ENCODE measurements around the gene HARS2. TPM values are rescaled to one million over a fixed set of nuclear protein-coding genes. Genes with fewer than 3 reads are reported as not detected.
A peak's percentile ranks its signal among the peaks of the same experiment; 100 is the strongest.
"Not testable (repeated sequence)": the region's sequence is repeated elsewhere in the genome, so short reads cannot be mapped to it uniquely, and the experiment has no call there.

The HARS2 gene
- total and polyA plus RNA-seq, 9 donors: 21.8 to 29.5 (median 25.0) TPM

DNA sequence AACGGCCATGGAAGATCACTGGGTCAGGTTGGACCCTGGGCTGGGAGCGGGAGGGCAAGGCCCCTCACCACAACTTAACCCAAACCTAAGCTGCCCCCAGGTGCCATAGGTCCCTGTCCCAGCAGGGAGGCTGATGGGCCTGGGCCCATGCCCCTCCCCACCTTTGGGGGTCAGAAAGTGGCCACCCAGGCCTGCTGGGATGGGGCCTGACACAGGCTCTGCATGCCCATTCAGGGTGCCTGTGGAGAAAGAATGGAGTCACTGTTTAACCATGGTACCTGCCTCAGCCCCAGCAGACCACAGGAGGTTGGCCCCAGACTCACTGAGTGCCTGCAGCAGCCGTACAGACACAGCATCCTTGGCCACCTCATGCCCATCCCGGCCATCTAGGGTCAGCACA lies 20.2 kb upstream of the HARS2 start:
- H3K36me3 ChIP-seq (ENCODE audit: control insufficient read depth, insufficient read depth, low read length): peaks cover 72% of the 10 kb centered on the region
- DNase-seq; H3K27me3 ChIP-seq (ENCODE audit: control insufficient read depth, insufficient read depth, low read length); H3K4me1 ChIP-seq (ENCODE audit: control insufficient read depth, insufficient read depth, low read length); H3K9me3 ChIP-seq (replicated peaks; ENCODE audit: control insufficient read depth, low read depth, low read length); H3K4me3 ChIP-seq (ENCODE audit: low read length); H3K27ac ChIP-seq (ENCODE audit: low read length): not testable (repeated sequence)
- WGBS (ENCODE audit: insufficient coverage): no CpG with 5 or more reads among the region's 4 CpGs

DNA sequence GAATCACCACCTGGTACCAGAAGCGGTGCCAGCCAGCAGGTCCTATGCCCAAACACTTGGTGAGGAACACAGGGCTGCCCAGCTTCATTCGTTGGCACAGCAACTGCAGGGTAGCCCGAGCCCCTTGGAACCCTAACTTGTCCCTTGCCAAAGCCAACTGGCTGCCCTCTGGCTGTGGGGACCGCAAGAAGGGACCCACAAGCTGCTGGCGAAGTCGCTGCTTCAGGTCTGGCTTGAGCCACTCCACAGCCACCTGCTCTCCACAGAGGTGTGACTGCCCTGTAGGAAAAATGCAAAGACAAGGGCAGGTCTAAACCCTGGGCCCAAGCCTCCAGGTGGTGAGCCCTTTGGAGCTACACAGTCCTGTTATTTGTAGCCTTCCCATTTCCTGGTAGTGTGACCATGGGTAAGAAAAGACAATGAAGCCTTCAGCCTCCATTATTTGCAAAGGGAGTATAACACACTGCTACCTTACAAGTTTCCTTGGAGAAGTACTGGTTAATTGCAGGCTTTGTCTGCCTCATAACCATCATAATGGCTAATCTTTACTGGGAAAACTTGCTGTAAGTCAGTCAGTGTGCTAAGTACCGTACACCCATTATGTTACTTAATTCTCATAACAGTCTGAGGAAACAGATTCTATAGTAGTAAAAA lies 19.7 kb upstream of the HARS2 start:
- DNase-seq: no peak
- Histone ChIP-seq H3K4me1 (ENCODE audit: control insufficient read depth, insufficient read depth, low read length) (no peaks in the 10 kb centered on the region), H3K27me3 (ENCODE audit: control insufficient read depth, insufficient read depth, low read length) (no peaks in the 10 kb centered on the region), H3K4me3 (ENCODE audit: low read length) (no peak overlapping the region), H3K9me3 (replicated peaks; ENCODE audit: control insufficient read depth, low read depth, low read length) (no peaks in the 10 kb centered on the region), H3K27ac (ENCODE audit: low read length) (no peak overlapping the region), H3K36me3 (ENCODE audit: control insufficient read depth, insufficient read depth, low read length) (peaks cover 75% of the 10 kb centered on the region)
- WGBS (ENCODE audit: insufficient coverage): no CpG with 5 or more reads among the region's 7 CpGs

DNA sequence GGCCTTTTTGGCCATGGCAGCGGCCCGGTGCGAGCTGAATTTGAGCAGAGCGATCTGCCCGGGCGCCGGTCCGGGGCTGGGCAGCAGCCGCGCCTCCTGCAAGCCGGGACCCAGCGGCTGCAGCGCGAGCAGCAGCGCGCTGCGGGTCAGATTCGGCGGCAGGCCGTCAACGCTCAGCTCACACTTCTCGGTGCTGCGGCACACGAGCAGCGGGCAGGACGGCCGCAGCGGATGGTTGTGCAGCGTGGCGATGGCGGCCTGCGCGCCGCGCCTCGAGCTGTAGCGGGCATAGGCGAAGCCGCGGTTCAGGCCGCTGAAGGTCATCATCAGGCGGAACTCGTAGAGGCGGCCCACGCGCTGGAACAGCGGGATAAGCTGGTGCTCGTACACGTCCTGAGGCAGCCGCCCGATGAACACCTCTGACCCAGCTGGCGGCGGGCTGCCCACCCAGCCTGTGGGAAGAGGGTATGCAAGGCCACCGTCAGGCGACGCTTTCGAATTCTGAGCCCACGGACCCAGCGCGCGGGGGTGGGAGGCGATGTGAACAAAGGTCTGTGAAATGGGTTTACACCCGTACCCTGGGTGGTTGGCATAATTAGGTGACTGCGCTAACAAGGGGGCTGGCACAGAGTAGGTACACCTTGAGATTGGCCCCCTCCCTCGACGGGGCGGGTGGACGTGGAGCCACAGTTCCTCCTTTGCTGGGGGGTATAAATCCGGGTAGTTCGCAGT lies 18.6 kb upstream of the HARS2 start:
- no peak for DNase-seq
- Histone ChIP-seq H3K4me3 (ENCODE audit: low read length) (no peak overlapping the region), H3K36me3 (ENCODE audit: control insufficient read depth, insufficient read depth, low read length) (peaks cover 77% of the 10 kb centered on the region)

DNA sequence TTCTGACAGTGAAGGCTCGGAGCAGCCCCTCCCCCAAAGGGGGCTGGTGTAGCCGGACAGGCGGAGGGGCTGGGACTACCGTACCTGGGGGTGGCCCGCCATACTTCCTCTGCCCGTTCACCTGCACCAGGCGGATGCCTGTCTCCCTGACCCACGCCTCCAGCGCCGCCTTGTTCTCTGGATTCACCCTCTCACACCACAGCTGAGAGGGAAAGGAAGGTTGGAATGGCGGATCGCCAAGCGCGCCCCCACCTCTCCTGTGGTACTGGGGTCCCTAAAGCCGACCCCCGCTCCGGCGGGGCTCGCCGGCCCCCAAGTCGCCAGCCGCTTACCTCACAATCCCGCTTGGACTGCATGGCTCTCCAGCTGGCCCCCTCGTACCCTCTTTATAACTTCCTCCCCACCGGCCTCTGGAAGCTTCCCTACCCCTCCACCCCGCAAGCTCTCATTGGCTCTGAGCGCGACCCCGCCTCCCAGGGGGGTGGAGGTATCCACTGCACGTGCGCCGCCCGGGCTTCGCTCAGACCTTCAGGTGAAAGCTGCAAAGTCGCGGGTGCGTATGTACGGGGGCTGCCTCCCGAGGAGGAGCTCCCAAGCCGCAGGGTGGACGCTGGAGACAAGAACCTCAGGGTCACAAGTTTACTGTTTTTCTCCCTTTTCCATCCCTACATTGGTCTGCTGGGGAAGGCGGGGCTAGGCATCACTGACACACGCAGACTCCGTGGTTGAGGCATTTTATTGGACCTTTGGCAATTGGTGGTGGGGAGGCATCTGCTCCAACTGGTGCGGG lies 17.9 kb upstream of the HARS2 start, which contains the start of gene DND1:
Gene DND1 (minus strand): TSS at position 390 of the 790 bp plus-strand sequence. CDS start 34 bp downstream, at position 356.
- DNase-seq: no peak
- no peak within 1 kb of the TSS for H3K27ac ChIP-seq (ENCODE audit: low read length)
- WGBS (ENCODE audit: insufficient coverage): 73% methylated on average over 22 of the region's 45 CpGs
- no peaks in the 10 kb centered on the region for H3K4me1 ChIP-seq (ENCODE audit: control insufficient read depth, insufficient read depth, low read length)
- H3K36me3 ChIP-seq (ENCODE audit: control insufficient read depth, insufficient read depth, low read length): peaks cover 76% of the 10 kb centered on the region
- no peaks in the 10 kb centered on the region for H3K27me3 ChIP-seq (ENCODE audit: control insufficient read depth, insufficient read depth, low read length)
- no peak within 1 kb of the TSS for H3K4me3 ChIP-seq (ENCODE audit: low read length)
- no peaks in the 10 kb centered on the region for H3K9me3 ChIP-seq (replicated peaks; ENCODE audit: control insufficient read depth, low read depth, low read length)

More for the DNA sequence above, 18.6 kb upstream of the HARS2 start:
- H3K4me1 ChIP-seq (ENCODE audit: control insufficient read depth, insufficient read depth, low read length): no peaks in the 10 kb centered on the region
- H3K27me3 ChIP-seq (ENCODE audit: control insufficient read depth, insufficient read depth, low read length): no peaks in the 10 kb centered on the region
- no peak overlapping the region for H3K27ac ChIP-seq (ENCODE audit: low read length)
- no peaks in the 10 kb centered on the region for H3K9me3 ChIP-seq (replicated peaks; ENCODE audit: control insufficient read depth, low read depth, low read length)
- 26% methylated on average over 66 of the region's 70 CpGs for WGBS (ENCODE audit: insufficient coverage)

DNA sequence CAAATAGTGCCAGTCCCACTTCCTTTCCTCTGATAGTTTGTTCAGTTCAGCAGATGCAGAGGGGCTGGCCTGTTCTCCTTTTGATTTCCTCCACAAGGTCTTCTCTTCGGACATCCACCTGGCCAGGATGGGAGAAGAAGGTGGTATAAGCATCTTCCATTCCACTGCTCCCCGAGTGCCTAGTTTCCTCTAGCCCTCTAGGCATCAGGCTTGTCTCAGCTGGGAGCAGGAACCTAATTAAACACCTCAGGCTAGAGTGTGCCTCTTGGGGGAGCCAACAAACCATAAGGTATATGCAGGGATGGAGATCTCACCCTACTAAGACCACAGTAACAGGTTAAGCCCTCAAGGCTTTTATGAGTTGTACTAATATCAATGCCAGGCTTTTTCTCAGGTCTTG lies 17.0 kb upstream of the HARS2 start:
- WGBS (ENCODE audit: insufficient coverage): no CpG with 5 or more reads among the region's 2 CpGs
- DNase-seq: no peak
- Histone ChIP-seq H3K9me3 (replicated peaks; ENCODE audit: control insufficient read depth, low read depth, low read length) (no peaks in the 10 kb centered on the region), H3K4me1 (ENCODE audit: control insufficient read depth, insufficient read depth, low read length) (no peaks in the 10 kb centered on the region), H3K36me3 (ENCODE audit: control insufficient read depth, insufficient read depth, low read length) (peaks cover 73% of the 10 kb centered on the region), H3K4me3 (ENCODE audit: low read length) (no peak overlapping the region), H3K27me3 (ENCODE audit: control insufficient read depth, insufficient read depth, low read length) (no peaks in the 10 kb centered on the region), H3K27ac (ENCODE audit: low read length) (no peak overlapping the region)

DNA sequence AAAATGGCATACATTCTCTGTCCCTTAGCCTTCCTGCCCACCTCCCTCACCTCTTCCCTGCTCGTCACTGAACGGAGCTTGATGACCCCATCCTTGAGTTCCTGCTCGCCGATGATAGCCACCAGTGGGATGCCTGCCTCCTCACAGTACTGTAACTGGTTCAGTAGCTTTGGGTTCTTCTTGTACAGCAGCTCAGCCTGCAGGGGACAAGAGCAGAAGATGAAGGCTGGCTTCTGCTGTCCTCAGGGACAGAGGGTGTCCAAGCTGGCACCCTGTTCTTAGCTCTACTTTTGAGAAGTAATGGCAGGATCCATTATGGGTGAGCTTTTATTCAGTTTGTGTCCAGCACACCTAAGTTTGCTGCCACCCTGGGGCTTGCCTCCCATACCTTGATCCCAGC lies 16.6 kb upstream of the HARS2 start:
- WGBS (ENCODE audit: insufficient coverage): 97% methylated on average over 4 of the region's 4 CpGs
- no peaks in the 10 kb centered on the region for H3K4me1 ChIP-seq (ENCODE audit: control insufficient read depth, insufficient read depth, low read length)
- H3K36me3 ChIP-seq (ENCODE audit: control insufficient read depth, insufficient read depth, low read length): peaks cover 72% of the 10 kb centered on the region
- no peak overlapping the region for H3K4me3 ChIP-seq (ENCODE audit: low read length)
- DNase-seq: no peak
- H3K27me3 ChIP-seq (ENCODE audit: control insufficient read depth, insufficient read depth, low read length): no peaks in the 10 kb centered on the region
- no peaks in the 10 kb centered on the region for H3K9me3 ChIP-seq (replicated peaks; ENCODE audit: control insufficient read depth, low read depth, low read length)
- H3K27ac ChIP-seq (ENCODE audit: low read length): no peak overlapping the region

DNA sequence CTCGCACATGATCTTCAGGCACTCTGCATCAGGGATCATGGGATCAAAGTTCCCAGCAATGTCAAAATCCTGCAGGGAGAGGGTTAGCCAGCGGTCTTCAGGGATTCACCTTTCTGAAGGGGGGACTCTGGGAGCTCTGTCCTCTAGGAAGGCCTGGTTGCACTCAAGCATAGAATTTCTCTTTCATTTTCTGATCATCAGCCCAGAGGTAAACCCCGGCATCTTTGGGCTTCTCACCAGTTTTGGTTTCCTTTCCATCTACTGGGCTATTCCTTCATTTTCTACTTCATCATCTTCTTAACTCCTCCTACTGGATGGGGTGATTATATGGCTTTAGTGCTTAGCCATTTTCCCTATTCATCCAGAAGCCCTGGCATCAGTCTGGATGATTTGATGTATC lies 13.3 kb upstream of the HARS2 start:
- Histone ChIP-seq H3K4me3 (ENCODE audit: low read length) (no peak overlapping the region), H3K27ac (ENCODE audit: low read length) (no peak overlapping the region), H3K27me3 (ENCODE audit: control insufficient read depth, insufficient read depth, low read length) (no peaks in the 10 kb centered on the region), H3K4me1 (ENCODE audit: control insufficient read depth, insufficient read depth, low read length) (no peaks in the 10 kb centered on the region), H3K9me3 (replicated peaks; ENCODE audit: control insufficient read depth, low read depth, low read length) (no peaks in the 10 kb centered on the region), H3K36me3 (ENCODE audit: control insufficient read depth, insufficient read depth, low read length) (peaks cover 66% of the 10 kb centered on the region)
- 94% methylated on average over 2 of the region's 3 CpGs for WGBS (ENCODE audit: insufficient coverage)
- DNase-seq: no peak

DNA sequence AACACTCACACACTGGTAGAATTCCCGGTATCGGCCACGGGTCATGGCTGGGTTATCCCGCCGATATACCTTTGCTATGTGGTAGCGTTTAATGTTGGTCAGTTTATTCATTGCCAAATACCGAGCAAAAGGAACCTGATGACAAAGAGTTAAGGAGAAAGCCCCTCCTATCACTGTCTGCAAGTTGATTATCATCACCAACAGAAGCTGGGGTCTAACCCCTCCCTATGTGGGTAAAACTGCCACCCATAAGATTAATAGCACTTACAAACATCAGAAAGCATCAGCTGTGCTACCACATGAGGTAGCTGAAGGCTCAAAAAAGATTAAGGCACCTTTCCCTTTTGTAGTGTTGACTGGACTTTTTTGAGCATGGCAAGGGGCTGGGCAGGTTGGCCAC lies 12.3 kb upstream of the HARS2 start:
- H3K27ac ChIP-seq (ENCODE audit: low read length): no peak overlapping the region
- no peaks in the 10 kb centered on the region for H3K4me1 ChIP-seq (ENCODE audit: control insufficient read depth, insufficient read depth, low read length)
- no peaks in the 10 kb centered on the region for H3K27me3 ChIP-seq (ENCODE audit: control insufficient read depth, insufficient read depth, low read length)
- WGBS (ENCODE audit: insufficient coverage): 98% methylated on average over 5 of the region's 7 CpGs
- no peak overlapping the region for H3K4me3 ChIP-seq (ENCODE audit: low read length)
- H3K36me3 ChIP-seq (ENCODE audit: control insufficient read depth, insufficient read depth, low read length): peaks cover 60% of the 10 kb centered on the region
- no peaks in the 10 kb centered on the region for H3K9me3 ChIP-seq (replicated peaks; ENCODE audit: control insufficient read depth, low read depth, low read length)
- no peak for DNase-seq

DNA sequence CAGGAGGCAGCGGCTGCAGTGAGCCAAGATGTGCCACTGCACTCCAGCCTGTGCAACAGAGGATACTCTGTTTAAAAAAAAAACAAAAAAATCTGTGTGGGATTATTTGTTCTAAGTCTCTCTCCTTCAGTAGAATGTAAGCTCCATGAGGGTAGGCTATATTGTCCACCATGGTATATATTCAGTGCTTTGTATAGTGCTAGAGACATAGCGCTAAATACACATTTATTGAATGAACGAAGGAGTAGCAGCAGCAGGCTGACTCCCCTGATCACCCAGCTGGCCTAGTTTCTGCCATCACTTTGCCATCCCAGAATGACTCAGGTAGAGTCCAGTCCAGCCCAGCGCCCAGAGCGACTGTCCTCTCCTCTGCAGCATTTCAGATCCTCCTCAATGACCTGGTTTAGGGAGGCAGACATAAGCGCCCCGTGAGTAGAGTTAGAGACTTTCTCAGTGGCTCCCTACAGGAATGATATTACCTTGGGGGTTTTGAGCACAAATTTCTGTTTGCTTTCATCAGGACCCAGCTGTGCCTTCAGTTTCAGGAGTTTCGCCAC lies 801 bp upstream of the HARS2 start:
- WGBS (ENCODE audit: insufficient coverage): 67% methylated on average over 3 of the region's 8 CpGs
- DNase-seq: no peak
- Histone ChIP-seq H3K4me3 (ENCODE audit: low read length) (peak overlapping the region; percentile 96), H3K4me1 (ENCODE audit: control insufficient read depth, insufficient read depth, low read length) (peaks cover 12% of the 10 kb centered on the region), H3K27ac (ENCODE audit: low read length) (peak overlapping the region; percentile 69), H3K9me3 (replicated peaks; ENCODE audit: control insufficient read depth, low read depth, low read length) (no peaks in the 10 kb centered on the region), H3K27me3 (ENCODE audit: control insufficient read depth, insufficient read depth, low read length) (no peaks in the 10 kb centered on the region), H3K36me3 (ENCODE audit: control insufficient read depth, insufficient read depth, low read length) (peaks cover 35% of the 10 kb centered on the region)

DNA sequence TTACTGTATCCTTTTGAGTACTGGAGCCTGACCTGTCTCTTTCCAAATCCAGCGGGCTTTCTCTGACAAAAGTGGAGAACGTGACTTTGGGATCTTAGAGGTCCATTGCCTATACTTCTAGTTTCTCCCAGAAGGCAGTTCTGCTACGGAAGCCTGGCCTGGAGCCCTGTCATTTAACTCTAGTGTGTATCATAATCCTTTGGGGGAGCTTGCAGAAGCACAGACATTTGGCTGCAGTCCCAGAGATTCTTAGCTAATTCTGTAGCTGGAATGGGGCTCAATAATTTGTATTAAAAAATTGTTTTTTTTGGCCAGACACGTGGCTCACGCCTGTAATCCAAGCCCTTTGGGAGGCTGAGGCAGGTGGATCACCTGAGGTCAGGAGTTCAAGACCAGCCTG lies 3.0 kb downstream of the HARS2 start:
- no peaks in the 10 kb centered on the region for H3K9me3 ChIP-seq (replicated peaks; ENCODE audit: control insufficient read depth, low read depth, low read length)
- 47% methylated on average over 3 of the region's 5 CpGs for WGBS (ENCODE audit: insufficient coverage)
- no peak overlapping the region for H3K27ac ChIP-seq (ENCODE audit: low read length)
- H3K4me1 ChIP-seq (ENCODE audit: control insufficient read depth, insufficient read depth, low read length): peaks cover 12% of the 10 kb centered on the region
- no peak overlapping the region for H3K4me3 ChIP-seq (ENCODE audit: low read length)
- peaks cover 65% of the 10 kb centered on the region for H3K36me3 ChIP-seq (ENCODE audit: control insufficient read depth, insufficient read depth, low read length)
- no peak for DNase-seq
- no peaks in the 10 kb centered on the region for H3K27me3 ChIP-seq (ENCODE audit: control insufficient read depth, insufficient read depth, low read length)

Data from muscle of leg (tissue), 11 donors.